ENCODE data around the gene SPPL3.

DNA sequence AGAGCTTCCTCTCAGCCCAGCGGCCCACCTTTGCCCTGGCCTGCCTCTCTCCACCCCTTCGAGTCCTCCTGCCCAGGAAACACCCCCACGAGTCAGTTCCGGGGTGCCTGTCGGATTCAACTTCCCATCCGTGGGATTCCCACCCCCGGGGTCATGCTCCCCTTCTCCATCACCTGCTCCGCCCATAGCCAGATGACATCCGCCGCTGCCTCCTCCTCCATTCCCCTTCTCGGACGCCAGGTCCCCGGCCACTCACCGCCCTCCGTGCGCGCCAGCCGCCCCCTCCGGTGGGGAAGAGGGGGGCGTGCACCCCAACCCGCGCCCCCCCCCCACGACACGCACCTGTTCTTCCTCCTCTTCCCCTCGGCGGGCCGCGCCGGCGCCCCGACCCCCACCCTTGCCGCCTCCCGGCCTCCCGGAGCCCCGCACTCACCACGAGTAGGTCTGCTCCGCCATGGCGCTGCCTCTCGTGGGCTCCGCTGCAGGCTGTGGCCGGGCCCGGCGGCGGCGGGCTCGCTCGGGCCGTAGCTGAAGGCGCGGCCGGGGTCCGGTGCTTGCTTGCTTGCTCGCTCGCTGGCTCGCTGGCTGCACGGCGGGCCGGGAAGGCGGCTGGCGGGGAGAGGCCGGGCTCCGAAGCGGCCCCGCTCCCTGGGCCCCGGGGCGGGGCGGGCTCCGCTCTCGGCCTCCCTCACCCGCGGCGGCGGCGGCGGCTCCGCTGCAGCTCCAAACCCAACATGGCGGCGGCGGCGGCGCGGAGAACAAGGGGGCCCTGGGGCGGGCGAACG is 554 bp downstream of the SPPL3 start:
- TF ChIP-seq, protein P1, sequence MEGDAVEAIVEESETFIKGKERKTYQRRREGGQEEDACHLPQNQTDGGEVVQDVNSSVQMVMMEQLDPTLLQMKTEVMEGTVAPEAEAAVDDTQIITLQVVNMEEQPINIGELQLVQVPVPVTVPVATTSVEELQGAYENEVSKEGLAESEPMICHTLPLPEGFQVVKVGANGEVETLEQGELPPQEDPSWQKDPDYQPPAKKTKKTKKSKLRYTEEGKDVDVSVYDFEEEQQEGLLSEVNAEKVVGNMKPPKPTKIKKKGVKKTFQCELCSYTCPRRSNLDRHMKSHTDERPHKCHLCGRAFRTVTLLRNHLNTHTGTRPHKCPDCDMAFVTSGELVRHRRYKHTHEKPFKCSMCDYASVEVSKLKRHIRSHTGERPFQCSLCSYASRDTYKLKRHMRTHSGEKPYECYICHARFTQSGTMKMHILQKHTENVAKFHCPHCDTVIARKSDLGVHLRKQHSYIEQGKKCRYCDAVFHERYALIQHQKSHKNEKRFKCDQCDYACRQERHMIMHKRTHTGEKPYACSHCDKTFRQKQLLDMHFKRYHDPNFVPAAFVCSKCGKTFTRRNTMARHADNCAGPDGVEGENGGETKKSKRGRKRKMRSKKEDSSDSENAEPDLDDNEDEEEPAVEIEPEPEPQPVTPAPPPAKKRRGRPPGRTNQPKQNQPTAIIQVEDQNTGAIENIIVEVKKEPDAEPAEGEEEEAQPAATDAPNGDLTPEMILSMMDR (IDR thresholded peaks at IDR 0.05; ENCODE audit: poor library complexity) = no peak
- TF ChIP-seq EZH2phosphoT487 (IDR thresholded peaks at IDR 0.05; ENCODE audit: low read depth, severe bottlenecking, unreplicated experiment) (no peak), EZH2 (IDR thresholded peaks at IDR 0.05; ENCODE audit: borderline replicate concordance) (no peak)

All from hepatocyte (in vitro differentiated cells).